HG03108 (cell line): ENCODE measurements around the gene KRCC1.

Experiments used
- ATAC-seq: cut with Tn5 transposase; IDR thresholded peaks from one replicate; pipeline ENCODE4 v1.9.1; 2021; ENCODE audit warnings: moderate library complexity; ENCODE audit not compliant: unreplicated experiment

The KRCC1 gene

DNA sequence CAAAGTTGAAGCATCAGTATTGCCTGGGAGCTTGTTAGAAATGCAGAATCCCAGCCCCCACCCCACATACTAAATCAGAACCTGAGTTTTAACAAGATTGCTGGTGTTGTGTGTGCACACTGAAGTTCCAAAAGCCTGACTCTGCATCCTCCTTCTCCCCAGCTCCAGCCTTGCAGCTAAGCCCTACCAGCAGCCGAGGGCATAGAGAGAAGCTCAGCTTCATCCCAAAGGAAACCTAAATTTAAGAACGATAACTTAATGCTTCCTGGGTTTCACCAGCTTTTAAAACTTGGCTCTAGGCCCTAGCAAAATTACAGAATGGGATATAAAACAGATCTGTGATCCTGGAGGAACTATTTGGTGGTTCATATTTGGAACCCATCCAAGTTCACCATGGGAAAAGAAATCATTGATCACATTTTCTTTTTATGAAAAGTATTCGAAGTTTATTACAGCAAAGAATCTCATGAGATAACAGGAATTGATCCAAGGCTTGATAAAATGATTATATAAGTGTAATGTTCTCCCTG lies 23.1 kb upstream of the KRCC1 start:
- no peak for ATAC-seq

DNA sequence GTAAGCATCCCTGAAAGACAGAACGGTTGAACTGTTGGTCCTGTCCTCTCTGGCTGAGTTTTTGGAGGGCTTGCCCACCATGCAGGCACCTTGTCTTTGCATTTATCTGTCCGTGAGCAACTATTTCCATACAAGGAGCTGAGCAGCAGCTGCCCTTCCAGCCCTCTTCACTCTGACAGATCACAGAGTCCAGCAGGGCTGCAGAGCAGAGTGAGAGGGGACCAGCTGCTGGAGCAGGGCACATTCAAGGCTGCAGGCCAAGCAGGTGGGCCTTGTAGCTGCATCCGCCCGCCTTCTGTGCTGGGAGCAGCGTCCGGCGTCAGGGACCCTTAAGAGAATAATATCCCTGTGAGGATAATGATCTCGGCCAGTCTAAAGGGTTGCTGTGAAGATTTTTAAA lies 21.5 kb upstream of the KRCC1 start:
- ATAC-seq: no peak

DNA sequence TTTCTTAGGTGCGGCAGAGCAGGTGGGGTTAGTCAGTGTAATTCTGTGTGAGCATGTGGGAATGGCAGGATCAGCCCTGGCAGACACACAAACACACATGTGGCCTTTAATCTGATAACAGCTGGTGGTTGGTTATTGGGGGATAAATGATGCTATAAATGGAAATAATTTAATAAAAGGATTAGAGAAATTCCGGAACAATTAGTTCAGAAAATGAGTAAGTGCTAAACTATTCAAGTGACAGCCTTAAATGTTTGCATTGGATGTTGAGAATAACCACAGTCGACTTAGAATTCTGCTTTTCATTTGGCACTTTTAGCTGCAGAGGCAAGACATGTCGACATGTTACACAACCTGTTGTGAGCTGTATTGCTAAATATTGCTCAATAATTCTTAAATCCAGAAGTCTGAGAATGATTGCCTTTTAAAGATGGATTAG lies 19.3 kb upstream of the KRCC1 start:
- no peak for ATAC-seq

DNA sequence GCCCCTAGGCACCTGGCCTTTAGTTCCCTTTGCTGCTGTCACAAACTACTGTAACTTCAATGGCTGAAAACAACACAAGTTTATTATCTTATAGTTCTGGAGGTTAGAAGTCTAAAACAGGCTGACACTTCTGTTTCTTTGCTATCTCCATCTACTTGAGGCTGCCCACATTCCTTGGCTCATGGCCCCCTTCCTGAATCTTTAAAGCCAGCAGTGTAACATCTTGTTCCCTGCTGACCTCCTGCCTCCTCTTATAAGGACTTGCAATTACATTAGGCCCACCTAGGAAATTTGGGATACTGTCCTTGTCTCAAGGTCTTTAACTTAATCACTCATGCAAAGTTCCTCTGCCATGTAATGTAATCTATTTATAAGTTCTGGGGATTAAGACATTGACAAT lies 18.6 kb upstream of the KRCC1 start:
- no peak for ATAC-seq

DNA sequence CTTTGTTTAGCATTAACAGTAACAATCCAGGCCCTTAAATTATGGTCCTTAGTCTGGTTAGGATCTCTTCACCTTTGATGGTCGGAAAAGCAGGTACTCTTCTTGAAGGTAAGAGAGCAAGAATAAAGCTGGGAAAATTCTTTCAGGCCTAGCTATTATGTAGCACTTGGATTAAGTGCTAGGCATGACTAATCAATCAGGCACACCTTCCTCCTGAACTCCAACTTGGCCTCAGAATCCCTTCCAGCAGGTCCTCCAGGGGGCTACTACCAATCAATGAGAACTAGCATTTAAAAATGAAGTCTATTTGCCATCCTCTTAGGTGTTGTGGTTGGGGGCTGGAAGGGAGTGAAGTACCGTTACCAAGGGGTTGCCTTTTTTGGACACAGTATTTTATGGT lies 15.8 kb upstream of the KRCC1 start:
- ATAC-seq: no peak

DNA sequence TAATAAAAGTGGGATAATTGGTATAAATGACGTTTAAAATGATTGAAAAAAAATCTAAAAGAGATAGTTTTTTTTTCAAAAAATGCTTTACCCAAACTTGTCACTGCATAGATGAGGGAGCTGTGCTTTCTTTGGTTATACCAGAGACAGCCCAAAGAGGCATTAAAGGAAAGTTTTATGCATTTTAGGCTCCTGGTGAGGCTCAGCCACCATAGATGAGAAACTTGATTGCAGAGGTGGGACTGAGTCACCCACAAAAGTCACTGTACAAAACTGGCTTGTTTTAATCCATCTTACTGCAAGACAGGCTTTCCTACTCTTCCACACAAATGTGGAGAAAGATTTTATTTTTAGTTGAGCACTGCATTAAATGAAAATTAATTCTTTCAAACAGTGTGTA lies 14.5 kb upstream of the KRCC1 start:
- no peak for ATAC-seq

DNA sequence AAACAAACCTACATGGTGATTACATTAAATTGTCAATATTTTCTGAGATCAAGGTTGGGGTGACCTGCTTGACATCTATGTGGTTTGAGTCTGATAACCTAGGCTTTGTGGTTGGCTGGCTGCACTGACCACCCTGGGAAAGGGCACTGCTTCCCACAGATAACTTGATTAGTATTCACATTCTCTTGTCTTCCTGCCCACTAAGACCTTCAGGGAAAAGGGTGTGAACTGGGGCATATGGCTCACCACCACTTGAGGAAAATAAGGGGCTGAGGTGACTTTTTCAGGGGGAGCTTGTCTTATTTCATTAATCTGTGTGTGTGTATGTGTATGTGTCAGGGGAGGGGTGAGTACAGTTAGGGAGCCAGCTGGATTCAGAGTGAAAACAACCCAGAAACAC lies 13.5 kb upstream of the KRCC1 start:
- ATAC-seq: no peak

DNA sequence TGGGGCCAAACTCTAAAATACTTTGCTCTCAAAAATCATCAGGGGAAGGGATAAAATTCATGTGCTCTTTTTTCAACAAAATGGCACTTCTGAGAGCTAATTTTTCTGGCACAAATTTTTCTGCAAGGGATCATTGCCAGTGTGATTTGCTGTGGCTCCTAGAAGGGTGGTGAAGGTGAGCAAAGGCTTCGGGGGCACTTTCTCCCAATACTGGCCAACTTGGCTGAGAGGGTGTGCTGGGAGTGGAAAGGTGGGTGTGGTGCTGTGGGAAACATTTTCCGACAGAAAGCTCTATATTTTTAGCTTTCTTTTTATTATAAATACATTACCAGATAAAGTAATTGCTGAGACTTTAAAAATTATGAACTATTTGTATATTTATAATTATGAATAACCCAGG lies 12.5 kb upstream of the KRCC1 start:
- no peak for ATAC-seq

DNA sequence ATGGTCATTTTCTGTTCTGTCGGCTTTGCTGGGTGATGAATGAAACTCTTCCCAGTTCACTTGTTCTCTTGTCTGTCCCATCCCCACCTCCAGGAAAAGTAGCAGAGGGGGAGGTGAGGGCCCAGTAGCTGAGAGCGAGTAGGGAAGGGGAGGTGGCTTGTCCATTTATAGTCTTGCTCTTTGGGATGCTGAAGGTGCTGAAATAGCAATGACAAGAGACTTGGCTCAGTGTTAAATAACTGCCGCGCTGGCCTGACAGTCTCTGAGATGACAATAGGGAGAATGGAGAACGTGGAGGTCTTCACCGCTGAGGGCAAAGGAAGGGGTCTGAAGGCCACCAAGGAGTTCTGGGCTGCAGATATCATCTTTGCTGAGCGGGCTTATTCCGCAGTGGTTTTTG lies 12.0 kb upstream of the KRCC1 start, which contains the start of gene SMYD1:
SMYD1 (plus strand) TSS at position 228 of the 400 bp plus-strand sequence; CDS start at position 268, 40 bp downstream.
- ATAC-seq: no peak

DNA sequence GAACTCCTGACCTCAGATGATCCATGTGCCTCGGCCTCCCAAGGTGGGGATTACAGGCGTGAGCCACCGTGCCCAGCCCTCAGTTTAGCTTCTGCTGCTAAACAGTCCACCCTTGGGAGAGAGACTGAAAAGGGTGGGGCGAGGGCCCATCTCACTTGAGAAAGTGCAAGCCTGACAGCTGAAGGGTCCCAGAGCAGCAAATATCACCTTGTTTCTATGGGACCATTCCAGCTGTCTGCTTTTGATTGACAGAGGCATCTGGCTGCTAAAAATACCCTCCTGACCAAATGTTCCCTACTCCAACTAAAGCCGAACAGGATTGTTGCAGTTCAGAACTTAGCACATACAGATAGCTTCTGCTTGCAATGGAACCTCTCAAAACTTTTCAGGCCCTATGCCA lies 11.6 kb upstream of the KRCC1 start:
- no peak for ATAC-seq

DNA sequence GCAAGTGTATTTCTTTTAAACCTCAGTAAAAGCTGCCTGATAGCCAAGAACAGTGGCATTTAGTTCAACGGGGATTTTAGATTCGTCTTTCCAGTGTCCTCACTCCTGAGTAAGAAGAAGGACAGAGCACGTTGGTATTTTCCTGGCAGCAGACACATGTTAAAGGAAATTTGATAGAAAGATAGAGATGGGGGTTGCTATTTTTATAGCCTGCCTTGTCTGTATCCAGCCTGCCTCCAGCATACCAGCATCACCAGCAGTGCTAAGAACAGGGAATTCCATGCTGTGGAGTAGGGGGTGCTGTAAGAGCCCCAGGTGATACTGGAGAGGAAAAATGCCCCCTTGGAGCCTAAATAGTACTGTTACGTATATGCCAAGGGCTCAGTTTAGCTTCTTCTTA lies 11.0 kb upstream of the KRCC1 start:
- ATAC-seq: no peak

DNA sequence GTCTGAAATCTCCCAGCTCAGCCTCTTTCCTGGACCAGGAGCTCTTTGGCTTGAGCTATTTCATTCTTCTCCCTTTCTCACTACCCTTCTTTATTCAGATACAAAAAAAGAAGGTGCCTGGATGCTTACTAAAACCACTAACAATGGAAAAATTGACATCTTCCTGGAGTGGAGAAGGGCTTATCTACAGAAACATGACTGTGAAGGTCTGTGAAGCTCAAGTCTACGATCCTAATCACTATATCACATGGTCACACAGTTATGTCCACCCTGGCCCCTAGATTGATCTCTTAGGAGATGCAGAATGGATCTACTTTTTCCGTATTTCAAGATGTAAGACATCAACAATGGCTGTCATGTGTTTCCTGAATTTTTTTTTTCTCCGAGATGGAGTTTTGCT lies 5.7 kb upstream of the KRCC1 start:
- no peak for ATAC-seq

DNA sequence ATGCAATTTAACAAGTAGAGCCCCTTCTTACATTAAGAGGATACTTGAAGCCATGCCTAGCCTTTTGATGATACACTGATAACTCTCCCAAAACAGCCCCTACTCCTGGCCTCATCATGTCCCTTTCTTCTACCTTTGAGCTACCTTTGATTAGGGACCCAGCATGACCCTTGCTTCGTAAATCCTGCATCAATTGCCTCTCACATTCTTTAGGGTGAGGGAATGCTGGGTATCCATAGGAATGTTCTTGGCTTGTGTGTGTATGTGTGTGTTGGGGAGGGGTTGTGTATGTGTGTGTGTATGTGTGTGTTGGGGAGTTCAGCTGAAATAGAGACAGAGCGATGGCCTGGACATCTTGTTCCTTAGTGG lies 5.3 kb upstream of the KRCC1 start:
- no peak for ATAC-seq

DNA sequence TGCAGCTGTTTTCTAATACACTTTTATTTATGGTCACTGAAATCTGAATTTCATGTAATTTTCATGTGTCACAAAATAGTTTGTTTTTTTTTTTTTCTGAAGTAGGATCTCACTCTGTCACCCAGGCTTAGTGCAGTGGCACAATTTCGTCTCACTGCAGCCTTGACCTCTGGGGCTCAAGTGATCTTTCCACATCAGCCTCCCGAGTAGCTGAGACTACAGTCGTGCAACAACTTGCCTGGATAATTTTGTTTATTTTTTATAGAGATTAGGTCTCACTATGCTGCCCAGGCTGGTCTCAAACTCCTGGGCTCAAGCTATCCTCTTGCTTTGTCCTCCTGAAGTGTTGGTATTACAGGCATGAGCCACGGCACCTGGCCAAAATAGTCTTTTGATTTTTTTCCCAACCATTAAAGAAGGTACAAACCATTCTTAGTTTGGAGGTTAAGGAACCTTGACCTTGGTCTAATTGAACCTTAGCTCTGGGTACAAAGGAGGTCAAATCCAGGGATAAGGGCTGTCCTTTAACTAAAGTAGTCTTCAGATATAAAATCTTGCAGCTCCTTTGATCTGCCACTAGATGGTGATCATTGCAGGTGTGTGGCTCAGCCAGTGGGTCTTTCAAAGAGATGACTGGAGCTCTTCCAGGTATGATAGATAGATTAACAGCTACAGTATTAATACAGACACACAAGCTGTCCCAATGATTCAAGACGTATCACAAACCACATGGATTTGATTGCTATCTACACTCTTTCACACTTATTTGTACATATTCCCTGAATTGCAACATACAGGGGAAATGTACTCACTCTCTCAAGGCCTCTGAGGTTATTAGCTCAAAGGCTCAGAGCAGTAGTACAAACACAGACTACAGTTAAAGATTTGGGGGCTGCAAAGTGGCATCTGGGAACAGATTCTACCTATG lies 4.7 kb upstream of the KRCC1 start:
- ATAC-seq: peak; percentile 35

DNA sequence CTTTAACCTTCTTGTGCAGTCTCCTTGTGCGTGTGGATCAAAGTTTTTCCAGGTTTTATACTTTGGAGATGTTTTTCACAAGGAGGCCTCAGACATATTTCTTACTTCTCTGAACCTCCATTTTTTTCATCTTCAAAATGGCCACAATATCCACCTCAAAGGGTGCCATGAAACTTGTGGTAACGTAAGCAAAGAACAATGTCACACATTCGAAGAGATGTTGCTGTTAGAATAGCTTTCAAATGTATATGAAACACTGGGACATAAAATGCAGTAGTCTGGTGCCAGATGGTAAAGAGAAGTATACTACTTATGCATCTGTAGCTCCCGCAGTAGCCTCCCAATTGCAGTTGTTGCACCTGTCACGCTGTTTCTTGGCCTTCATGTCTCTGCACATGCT lies 2.6 kb upstream of the KRCC1 start:
- no peak for ATAC-seq

DNA sequence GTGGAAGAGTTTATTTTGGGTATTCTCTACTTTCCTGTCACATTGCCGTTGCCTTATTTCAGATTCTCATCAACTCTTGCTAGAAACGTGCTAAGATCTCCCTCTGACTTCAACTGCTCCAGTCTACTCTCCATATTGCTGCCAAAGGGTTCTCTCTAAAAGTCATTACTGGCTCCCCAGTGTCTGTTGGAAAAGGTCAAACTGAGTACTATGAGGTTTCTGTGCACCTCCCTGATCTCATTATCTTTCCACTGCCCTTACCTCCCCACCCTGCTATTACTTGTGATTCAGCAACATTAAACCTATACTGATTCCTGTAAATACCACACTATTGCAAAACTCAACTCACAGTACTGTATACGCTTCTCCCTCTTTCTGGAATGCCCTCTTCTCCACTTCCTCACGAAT lies 1.9 kb upstream of the KRCC1 start:
- no peak for ATAC-seq

DNA sequence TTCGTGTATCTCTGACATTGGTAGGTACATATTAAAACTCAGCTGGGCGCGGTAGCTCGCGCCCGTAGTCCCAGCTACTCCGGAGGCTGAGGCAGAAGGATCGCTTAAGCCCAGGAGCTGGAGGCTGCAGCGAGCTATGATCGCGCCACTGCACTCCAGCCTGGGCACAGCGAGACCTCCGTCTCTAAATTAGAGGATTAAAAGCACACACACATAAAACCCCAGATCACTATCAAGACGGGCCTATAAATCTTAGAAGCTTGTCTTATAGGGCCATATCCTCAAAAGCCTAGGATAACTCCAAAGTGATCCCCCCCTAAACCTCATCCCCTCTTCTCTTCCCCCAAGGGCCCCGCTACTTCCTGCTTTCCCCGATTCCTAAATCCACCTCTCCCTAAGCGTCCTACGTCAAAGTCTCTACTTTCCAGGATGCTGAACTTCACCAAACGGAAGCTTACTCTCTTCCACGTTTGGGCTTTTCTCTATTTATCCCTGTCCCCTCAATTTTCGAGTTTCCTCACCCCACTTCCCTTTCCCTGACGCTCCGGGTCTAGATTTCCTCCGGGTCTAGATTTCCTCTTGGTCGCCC lies 707 bp downstream of the KRCC1 start:
- no peak for ATAC-seq

DNA sequence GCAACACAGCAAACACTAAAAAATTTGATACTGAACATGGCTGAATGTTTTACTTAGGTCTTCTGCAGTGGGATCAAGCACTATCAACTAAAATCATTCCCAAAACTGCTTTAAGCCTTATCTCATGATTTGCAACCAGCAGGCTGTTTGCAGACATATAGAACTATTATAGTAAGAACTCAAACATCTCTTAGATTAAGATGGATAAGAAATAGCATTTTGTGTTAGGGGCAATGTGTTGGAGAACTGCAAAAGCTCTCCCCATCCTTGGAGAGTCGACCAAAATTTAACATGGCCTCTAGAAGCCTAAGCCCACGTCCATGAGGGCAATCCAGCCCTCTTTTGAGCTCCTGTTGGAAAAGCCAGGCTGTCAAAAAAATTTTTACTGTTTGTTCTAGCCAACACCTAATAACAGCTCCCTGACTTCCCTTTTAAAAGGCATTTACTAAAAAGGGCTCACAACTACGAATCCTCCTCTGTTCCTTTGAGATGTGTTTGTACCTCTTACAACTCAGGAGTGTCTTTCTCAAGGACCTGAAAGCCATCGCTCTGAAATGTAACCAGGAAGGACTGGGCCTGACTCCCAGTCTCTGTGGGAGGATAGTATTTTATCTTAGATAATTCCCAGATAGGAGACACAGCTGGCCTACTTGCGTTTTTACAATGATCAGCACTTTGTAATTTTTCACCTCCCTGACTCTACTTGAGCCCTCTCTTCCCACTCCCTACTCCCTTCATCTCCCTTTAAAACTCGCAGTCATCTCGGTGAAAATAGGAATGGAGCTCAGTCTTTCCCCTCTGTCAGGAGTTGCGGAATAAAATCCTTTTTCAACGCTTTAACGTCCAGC lies 1.4 kb downstream of the KRCC1 start:
- ATAC-seq: no peak

DNA sequence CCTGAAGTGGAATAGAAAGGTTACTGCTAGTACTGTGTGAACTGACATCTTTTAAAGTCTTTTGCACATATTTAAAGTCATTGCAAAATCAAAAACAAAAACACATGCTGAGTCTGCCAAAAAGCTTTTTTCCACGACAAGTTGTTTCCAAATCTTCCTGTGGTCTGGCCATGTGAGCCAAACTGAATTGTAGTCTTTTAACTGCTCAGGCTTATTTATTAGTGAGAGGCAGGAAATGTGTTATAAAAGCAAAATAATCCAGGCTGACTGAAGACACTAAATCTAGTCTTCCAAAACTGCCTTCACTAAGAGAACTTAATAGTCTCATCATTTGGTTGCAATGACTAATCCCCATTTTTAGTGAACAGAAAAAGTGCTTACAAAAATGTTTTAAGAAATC lies 2.3 kb downstream of the KRCC1 start:
- no peak for ATAC-seq

DNA sequence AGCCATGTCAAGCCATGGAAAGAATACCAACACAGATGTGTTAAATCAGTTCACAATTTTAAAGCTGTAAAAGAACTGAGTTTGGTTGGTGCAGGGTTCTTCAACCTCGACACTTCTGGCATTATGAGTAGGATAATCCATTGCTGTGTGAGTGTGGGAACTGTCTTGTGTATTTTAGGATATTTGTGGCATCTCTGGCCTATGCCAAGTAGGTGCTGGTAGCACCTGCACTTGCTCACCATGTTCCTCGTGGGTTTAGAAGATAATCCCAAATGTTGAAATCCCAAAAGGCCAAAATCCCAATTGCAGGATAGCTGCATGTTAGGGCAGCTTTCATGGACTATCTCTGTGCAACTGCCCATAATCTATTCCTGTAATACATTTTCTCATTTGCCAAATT lies 3.8 kb downstream of the KRCC1 start:
- ATAC-seq: no peak

DNA sequence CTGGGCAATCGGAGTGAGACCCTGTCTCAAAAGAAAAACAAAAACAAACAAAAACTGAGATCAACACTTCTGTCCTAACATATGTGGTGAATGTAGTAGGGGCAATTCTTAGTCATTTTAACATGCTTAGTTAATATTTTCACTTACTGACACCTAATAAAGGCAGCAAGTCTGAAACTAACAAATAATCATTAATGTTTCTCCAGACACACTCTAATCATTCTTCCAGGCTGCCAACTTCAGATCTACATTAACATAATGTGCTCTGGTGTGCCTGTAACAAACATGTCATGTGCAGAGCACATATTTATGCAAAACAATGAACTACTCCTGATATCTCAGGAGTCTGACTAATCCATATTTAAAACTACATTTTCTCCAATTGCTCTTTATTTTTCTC lies 6.0 kb downstream of the KRCC1 start:
- no peak for ATAC-seq
